Osteoblast (primary cell): Measurements from ENCODE around the gene RPL7A. TPM values are rescaled to one million over a fixed set of nuclear protein-coding genes. Genes with fewer than 3 reads are reported as not detected.
A peak's percentile ranks its signal among the peaks of the same experiment; 100 is the strongest.
"Not testable (repeated sequence)": the region's sequence is repeated elsewhere in the genome, so short reads cannot be mapped to it uniquely, and the experiment has no call there.

ENCODE experiments used
- DNase-seq: peaks from one replicate; pipeline ENCODE4 v3.0.0; 2011; ENCODE audit warnings: low spot score, mixed read lengths; ENCODE audit not compliant: insufficient read length; ENCODE audit errors: missing footprints
- H2AFZ ChIP-seq: 2 replicates; pipeline ENCODE4 v1.6.0; 2011; ENCODE audit warnings: mild to moderate bottlenecking, low read length
- H3K27ac ChIP-seq: 2 replicates; pipeline ENCODE4 v1.5.1; 2011; ENCODE audit warnings: mild to moderate bottlenecking, low read depth, low read length, moderate library complexity
- H3K27me3 ChIP-seq: 2 replicates; pipeline ENCODE4 v1.6.0; 2012; ENCODE audit warnings: mild to moderate bottlenecking, control low read depth, inconsistent platforms, low read length, moderate library complexity; ENCODE audit not compliant: insufficient read depth
- H3K36me3 ChIP-seq: 2 replicates; pipeline ENCODE4 v1.5.1; 2011; ENCODE audit warnings: mild to moderate bottlenecking, low read length, control low read depth, moderate library complexity; ENCODE audit not compliant: insufficient read depth
- H3K4me1 ChIP-seq: 2 replicates; pipeline ENCODE4 v1.5.1; 2011; ENCODE audit warnings: mild to moderate bottlenecking, low read length, control low read depth, moderate library complexity; ENCODE audit not compliant: insufficient read depth
- H3K4me2 ChIP-seq: 2 replicates; pipeline ENCODE4 v1.6.0; 2011; ENCODE audit warnings: mild to moderate bottlenecking, low read length; ENCODE audit not compliant: insufficient read depth
- H3K4me3 ChIP-seq: fragments of 200-600 bp; sonication (generic); 3 replicates; pipeline ENCODE4 v1.5.1; 2012; ENCODE audit warnings: mild to moderate bottlenecking, low read length, inconsistent platforms; ENCODE audit not compliant: insufficient read depth
- H3K79me2 ChIP-seq: 2 replicates; pipeline ENCODE4 v1.6.0; 2012; ENCODE audit warnings: mild to moderate bottlenecking, low read length, control low read depth, inconsistent platforms; ENCODE audit not compliant: insufficient read depth
- H3K9me3 ChIP-seq: 2 replicates; pipeline ENCODE4 v1.5.1; 2011; ENCODE audit warnings: low read depth, low read length, control low read depth
- H4K20me1 ChIP-seq: 2 replicates; pipeline ENCODE4 v1.6.0; 2012; ENCODE audit warnings: mild to moderate bottlenecking, low read length, control low read depth; ENCODE audit not compliant: insufficient read depth
- CTCF ChIP-seq: IDR thresholded peaks from 2 replicates; pipeline ENCODE4 v1.5.1; 2011; ENCODE audit warnings: mild to moderate bottlenecking, low read depth, low read length, moderate library complexity; ENCODE audit errors: extremely low read depth
- total RNA-seq: library from RNA; depleted of rRNA; stranded (reverse); fragments of >200 nt; gene quantifications from 2 replicates; pipeline ENCODE4 v1.2.3, GENCODE V29; 2012

RPL7A gene
- total RNA-seq, 1 donor, result 1,763 TPM

- no peaks in the 10 kb centered on the region for H3K4me1 ChIP-seq
- DNase-seq, result peak; percentile 64
- no peaks in the 10 kb centered on the region for H3K79me2 ChIP-seq
- no peak overlapping the region for H3K4me3 ChIP-seq
- TF ChIP-seq CTCF, result no peak
- no peaks in the 10 kb centered on the region for H3K36me3 ChIP-seq
- no peaks in the 10 kb centered on the region for H3K9me3 ChIP-seq
- H3K27ac ChIP-seq, result no peak overlapping the region
- H2AFZ ChIP-seq, result no peak overlapping the region
- no peaks in the 10 kb centered on the region for H4K20me1 ChIP-seq
- peaks cover 17% of the 10 kb centered on the region for H3K27me3 ChIP-seq
- no peak overlapping the region for H3K4me2 ChIP-seq
Observed at GRCh38 chr9:133390713-133391112, 42.7 kb downstream of the RPL7A start.

GRCh38 chr9:133391449-133391848, 43.4 kb downstream of the RPL7A start:
- H3K36me3 ChIP-seq, H3K79me2 ChIP-seq, H3K4me3 ChIP-seq, H4K20me1 ChIP-seq, H3K4me2 ChIP-seq, H3K27ac ChIP-seq, DNase-seq, H2AFZ ChIP-seq, H3K4me1 ChIP-seq, H3K9me3 ChIP-seq: not testable (repeated sequence)
- peaks cover 19% of the 10 kb centered on the region for H3K27me3 ChIP-seq

GRCh38 chr9:133392308-133392707, 44.3 kb downstream of the RPL7A start:
- H3K27me3 ChIP-seq, result peaks cover 24% of the 10 kb centered on the region

GRCh38 chr9:133393399-133393798, 45.4 kb downstream of the RPL7A start:
- no peak for TF ChIP-seq CTCF
- no peak overlapping the region for H3K4me3 ChIP-seq
- peaks cover 30% of the 10 kb centered on the region for H3K27me3 ChIP-seq
- no peaks in the 10 kb centered on the region for H3K4me1 ChIP-seq
- no peak overlapping the region for H3K27ac ChIP-seq
- H3K4me2 ChIP-seq, result no peak overlapping the region
- H3K9me3 ChIP-seq, result no peaks in the 10 kb centered on the region
- H2AFZ ChIP-seq, result no peak overlapping the region
- no peaks in the 10 kb centered on the region for H3K79me2 ChIP-seq
- no peak for DNase-seq
- no peaks in the 10 kb centered on the region for H3K36me3 ChIP-seq
- no peaks in the 10 kb centered on the region for H4K20me1 ChIP-seq

More at GRCh38 chr9:133392308-133392707, 44.3 kb downstream of the RPL7A start:
- H2AFZ ChIP-seq, H3K9me3 ChIP-seq, H3K36me3 ChIP-seq, H4K20me1 ChIP-seq, H3K79me2 ChIP-seq, H3K4me1 ChIP-seq, DNase-seq, H3K4me3 ChIP-seq, H3K4me2 ChIP-seq, H3K27ac ChIP-seq: not testable (repeated sequence)

GRCh38 chr9:133394687-133395271, 46.8 kb downstream of the RPL7A start:
- no peak overlapping the region for H3K27ac ChIP-seq
- H3K4me2 ChIP-seq, result no peak overlapping the region
- no peak overlapping the region for H2AFZ ChIP-seq
- H3K9me3 ChIP-seq, result no peaks in the 10 kb centered on the region
- H3K36me3 ChIP-seq, result no peaks in the 10 kb centered on the region
- TF ChIP-seq CTCF, result no peak
- H4K20me1 ChIP-seq, result no peaks in the 10 kb centered on the region
- peaks cover 30% of the 10 kb centered on the region for H3K27me3 ChIP-seq
- DNase-seq, result peak; percentile 64
- no peaks in the 10 kb centered on the region for H3K4me1 ChIP-seq
- no peaks in the 10 kb centered on the region for H3K79me2 ChIP-seq
- no peak overlapping the region for H3K4me3 ChIP-seq
